ENCODE data around the gene FGF5. TPM values are rescaled to one million over a fixed set of nuclear protein-coding genes. Genes with fewer than 3 reads are reported as not detected.

FGF5 gene
- total RNA-seq, 6 experiments from 2014 or later: 248 to 569 (median 522) TPM

DNA sequence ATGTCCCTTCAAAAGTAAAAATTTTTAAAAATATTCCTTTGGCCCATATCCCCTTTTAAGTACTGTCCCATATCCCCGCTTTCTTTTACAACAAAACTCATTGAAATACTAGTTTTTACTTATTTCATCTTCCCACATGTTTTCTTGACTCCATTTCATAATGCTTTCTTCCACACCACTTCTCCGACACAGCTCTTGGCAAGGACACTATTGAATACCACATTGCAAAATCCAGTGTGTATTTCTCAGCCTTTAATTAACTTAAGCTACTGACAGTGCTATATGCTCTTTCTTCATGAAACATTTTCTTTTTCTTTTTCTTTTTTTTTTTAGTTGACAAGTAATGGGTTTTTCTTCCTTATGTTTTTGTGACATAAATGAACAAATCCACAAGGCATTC lies 40.4 kb upstream of the FGF5 start:
- TF ChIP-seq, protein P1, sequence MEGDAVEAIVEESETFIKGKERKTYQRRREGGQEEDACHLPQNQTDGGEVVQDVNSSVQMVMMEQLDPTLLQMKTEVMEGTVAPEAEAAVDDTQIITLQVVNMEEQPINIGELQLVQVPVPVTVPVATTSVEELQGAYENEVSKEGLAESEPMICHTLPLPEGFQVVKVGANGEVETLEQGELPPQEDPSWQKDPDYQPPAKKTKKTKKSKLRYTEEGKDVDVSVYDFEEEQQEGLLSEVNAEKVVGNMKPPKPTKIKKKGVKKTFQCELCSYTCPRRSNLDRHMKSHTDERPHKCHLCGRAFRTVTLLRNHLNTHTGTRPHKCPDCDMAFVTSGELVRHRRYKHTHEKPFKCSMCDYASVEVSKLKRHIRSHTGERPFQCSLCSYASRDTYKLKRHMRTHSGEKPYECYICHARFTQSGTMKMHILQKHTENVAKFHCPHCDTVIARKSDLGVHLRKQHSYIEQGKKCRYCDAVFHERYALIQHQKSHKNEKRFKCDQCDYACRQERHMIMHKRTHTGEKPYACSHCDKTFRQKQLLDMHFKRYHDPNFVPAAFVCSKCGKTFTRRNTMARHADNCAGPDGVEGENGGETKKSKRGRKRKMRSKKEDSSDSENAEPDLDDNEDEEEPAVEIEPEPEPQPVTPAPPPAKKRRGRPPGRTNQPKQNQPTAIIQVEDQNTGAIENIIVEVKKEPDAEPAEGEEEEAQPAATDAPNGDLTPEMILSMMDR (IDR thresholded peaks at IDR 0.05): no peak
- no peak overlapping the region for H3K4me3 Mint-ChIP-seq
- no peaks in the 10 kb centered on the region for H3K9me3 Mint-ChIP-seq
- H3K27me3 Mint-ChIP-seq (ENCODE audit: insufficient read depth): no peaks in the 10 kb centered on the region
- no peaks in the 10 kb centered on the region for H3K36me3 Mint-ChIP-seq (ENCODE audit: low read depth)
- peaks cover 63% of the 10 kb centered on the region for H3K4me1 Mint-ChIP-seq (ENCODE audit: low read depth)
- no peak overlapping the region for H3K27ac Mint-ChIP-seq
- DNase-seq: no peak

DNA sequence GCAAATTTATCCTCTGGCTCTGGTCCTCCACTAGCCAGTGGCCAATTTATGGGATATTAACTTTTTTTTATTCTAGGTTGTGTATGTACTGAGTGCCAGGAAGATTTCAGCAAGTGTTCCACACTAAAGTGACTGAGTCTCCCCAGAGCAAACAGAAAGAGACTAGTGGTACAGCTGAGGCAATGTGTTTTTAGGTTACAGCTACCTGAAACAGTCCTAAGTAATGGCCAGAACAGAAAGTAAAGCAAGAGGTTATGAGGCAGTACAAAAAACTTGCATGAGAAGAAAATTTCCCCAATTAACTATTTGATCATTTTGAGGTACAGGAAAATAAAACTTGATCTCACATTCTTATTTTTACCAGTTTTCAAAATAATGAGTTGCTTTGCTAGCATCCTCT lies 38.0 kb upstream of the FGF5 start:
- no peaks in the 10 kb centered on the region for H3K27me3 Mint-ChIP-seq (ENCODE audit: insufficient read depth)
- no peak for DNase-seq
- H3K9me3 Mint-ChIP-seq: no peaks in the 10 kb centered on the region
- no peaks in the 10 kb centered on the region for H3K36me3 Mint-ChIP-seq (ENCODE audit: low read depth)
- H3K4me3 Mint-ChIP-seq: peak overlapping the region; percentile 17; the same call in 1 of the 2 replicates
- TF ChIP-seq, protein P1 (IDR thresholded peaks at IDR 0.05): no peak
- H3K27ac Mint-ChIP-seq: no peak overlapping the region; the same call in none of the 2 replicates
- H3K4me1 Mint-ChIP-seq (ENCODE audit: low read depth): peaks cover 47% of the 10 kb centered on the region

DNA sequence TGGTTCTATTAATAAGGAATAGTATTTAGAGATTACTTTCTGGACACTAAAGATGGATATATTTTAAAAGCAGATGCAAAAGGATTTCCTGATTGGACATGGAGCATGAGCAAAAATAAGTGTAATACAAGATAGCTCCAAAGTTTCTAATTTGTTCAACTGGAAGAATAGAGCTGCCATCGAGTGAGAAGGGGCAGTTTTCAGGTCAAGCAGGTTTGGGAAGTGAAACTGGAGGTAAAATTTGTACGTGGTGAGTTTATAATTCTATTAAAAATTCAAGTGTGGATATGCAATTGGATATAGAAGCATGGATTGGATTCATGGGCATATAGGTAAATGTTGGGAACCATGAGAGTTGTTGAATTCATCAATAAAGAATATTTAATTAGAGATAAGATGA lies 37.3 kb upstream of the FGF5 start:
- TF ChIP-seq, protein P1 (IDR thresholded peaks at IDR 0.05): no peak
- Mint-ChIP-seq H3K27me3 (ENCODE audit: insufficient read depth) (no peaks in the 10 kb centered on the region), H3K4me3 (peak overlapping the region; percentile 74), H3K27ac (peak overlapping the region; percentile 62), H3K9me3 (no peaks in the 10 kb centered on the region), H3K36me3 (ENCODE audit: low read depth) (no peaks in the 10 kb centered on the region), H3K4me1 (ENCODE audit: low read depth) (peaks cover 40% of the 10 kb centered on the region; the same call in 1 of the 2 replicates)
- no peak for DNase-seq

DNA sequence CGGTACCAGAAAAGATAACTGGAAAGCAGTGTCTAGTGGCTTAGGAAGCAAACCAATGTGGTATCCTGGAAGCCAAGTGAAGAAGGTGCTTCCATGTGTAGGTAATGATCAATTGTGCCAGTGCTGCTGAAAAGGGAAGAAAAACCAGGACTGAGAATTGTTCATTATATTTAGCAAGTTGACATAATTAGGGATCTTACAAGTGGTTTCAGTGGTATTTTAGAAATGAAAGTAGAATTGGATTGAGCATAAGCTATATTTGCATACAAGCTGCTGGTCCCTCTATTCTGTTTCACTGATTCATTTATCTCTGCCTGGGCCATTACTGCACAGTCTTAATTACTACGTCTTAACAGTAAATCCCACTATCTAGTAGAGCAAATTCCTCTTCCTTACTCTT lies 36.9 kb upstream of the FGF5 start:
- TF ChIP-seq, protein P1 (IDR thresholded peaks at IDR 0.05): no peak
- Mint-ChIP-seq H3K27me3 (ENCODE audit: insufficient read depth) (no peaks in the 10 kb centered on the region), H3K27ac (peak overlapping the region; percentile 62), H3K9me3 (no peaks in the 10 kb centered on the region), H3K36me3 (ENCODE audit: low read depth) (no peaks in the 10 kb centered on the region), H3K4me3 (peak overlapping the region; percentile 74), H3K4me1 (ENCODE audit: low read depth) (peaks cover 40% of the 10 kb centered on the region; the same call in 1 of the 2 replicates)
- DNase-seq: no peak

DNA sequence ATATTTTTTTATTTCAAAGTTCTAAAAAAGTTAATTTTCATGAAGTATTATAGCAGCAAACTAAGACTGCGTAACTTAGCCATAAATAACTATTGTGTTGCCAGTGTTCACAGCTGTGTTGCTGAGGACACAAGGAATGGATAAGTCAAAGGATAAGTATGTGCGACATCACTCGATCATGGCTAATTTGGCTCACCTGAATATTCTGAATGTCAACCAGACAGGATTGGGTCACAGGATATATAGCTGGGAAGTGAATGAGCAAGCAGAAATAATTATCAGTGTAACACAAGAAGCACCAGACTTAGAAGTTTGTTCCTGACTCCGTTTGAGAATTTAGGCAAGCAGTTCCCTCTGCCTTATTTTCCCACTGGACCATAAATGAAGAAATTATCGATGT lies 35.3 kb upstream of the FGF5 start:
- Mint-ChIP-seq H3K27me3 (ENCODE audit: insufficient read depth) (no peaks in the 10 kb centered on the region), H3K27ac (peak overlapping the region; percentile 44; the same call in 1 of the 2 replicates), H3K36me3 (ENCODE audit: low read depth) (no peaks in the 10 kb centered on the region), H3K9me3 (no peaks in the 10 kb centered on the region), H3K4me1 (ENCODE audit: low read depth) (peaks cover 40% of the 10 kb centered on the region; the same call in 1 of the 2 replicates), H3K4me3 (no peak overlapping the region)
- no peak for DNase-seq
- TF ChIP-seq, protein P1 (IDR thresholded peaks at IDR 0.05): no peak
